IPS-15b (cell line): ENCODE measurements around the gene DNAJC7.
"Not testable (repeated sequence)": the region's sequence is repeated elsewhere in the genome, so short reads cannot be mapped to it uniquely, and the experiment has no call there.

ENCODE experiments used
- H3K27me3 ChIP-seq: one replicate; pipeline ENCODE4 v1.6.1; 2013; ENCODE audit warnings: low read length; ENCODE audit not compliant: control insufficient read depth, insufficient read depth
- H3K36me3 ChIP-seq: one replicate; pipeline ENCODE4 v1.6.1; 2013; ENCODE audit warnings: low read length; ENCODE audit not compliant: control insufficient read depth, insufficient read depth
- H3K4me1 ChIP-seq: one replicate; pipeline ENCODE4 v1.6.1; 2013; ENCODE audit warnings: mild to moderate bottlenecking, low read length; ENCODE audit not compliant: control insufficient read depth, insufficient read depth
- H3K4me3 ChIP-seq: one replicate; pipeline ENCODE4 v1.5.1; 2013; ENCODE audit warnings: low read depth, low read length
- H3K9ac ChIP-seq: one replicate; pipeline ENCODE4 v1.6.1; 2013; ENCODE audit warnings: low read depth, mild to moderate bottlenecking, low read length
- H3K9me3 ChIP-seq: one replicate; pipeline ENCODE4 v1.6.1; 2013; ENCODE audit warnings: mild to moderate bottlenecking, low read length; ENCODE audit not compliant: control insufficient read depth, insufficient read depth

The DNAJC7 gene

DNA sequence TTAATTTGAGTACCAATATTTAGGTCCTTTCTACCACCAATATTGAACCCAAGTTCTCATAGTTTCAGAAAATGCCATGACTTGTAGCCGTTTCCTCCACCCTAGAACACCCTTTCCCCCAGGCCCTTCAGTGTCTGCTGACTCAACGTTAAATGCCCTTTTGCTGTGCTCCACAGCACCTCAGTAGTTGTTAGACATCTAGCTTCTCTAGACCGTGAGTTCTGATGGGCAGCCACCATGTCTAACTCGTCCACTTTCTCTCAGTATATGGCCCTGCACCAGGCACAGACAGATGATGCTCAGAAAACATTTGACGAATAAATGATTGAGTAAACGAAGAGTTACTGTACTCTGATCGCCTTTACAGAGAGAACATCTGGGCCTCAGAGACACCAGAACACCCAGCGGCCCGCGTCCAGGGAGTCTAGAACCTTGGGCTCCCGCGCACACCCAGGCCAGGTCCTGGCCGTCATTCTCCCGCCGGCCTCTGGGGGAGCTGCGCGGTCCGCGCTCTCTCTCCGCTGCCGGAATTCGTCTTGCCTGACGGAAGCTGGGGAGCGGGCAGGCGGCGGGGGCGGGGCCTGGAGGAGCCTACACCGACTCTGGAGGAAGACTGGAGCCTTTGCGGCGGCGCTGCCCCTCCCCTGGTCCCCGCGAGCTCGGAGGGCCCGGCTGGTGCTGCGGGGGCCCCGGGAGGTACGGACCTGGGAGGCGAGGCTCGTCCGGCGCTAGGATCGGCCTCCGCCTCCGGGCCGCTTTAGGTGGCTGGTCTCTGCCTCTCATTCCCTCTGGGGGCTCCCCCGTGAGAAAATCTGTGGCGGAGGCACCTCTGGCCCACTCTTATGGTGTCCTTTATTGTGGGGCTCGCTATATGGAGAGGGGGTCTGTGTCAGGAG is 2.5 kb upstream of the DNAJC7 start, which contains the start of gene NKIRAS2:
Gene NKIRAS2, plus strand, starts transcription at position 582 of the 896 bp plus-strand sequence. CDS start 1,488 bp downstream, outside the sequence.
- peak within 1 kb of the TSS; percentile 87 for H3K9ac ChIP-seq
- H3K9me3 ChIP-seq, result no peaks in the 10 kb centered on the region
- peaks cover 22% of the 10 kb centered on the region for H3K36me3 ChIP-seq
- no peaks in the 10 kb centered on the region for H3K27me3 ChIP-seq
- H3K4me3 ChIP-seq, result peak within 1 kb of the TSS; percentile 90
- H3K4me1 ChIP-seq, result peaks cover 4% of the 10 kb centered on the region

DNA sequence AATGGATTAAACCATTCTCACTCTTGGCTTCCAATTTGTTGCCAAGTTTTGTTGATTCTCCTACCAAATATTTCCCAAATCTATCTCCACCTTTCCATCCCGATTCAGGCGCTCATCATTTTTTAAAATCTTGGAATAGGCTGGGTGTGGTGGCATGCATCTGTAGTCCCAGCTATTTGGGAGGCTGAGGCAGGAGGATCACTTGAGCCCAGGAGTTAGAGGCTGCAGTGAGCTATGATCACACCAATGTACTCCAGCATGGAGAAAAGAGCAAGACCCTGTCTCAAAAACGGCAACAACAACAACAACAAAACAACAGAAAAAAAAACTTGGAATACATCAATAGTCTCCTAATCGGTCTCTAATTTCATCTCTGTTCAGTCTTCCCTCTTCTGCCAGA is 1.7 kb upstream of the DNAJC7 start:
- Histone ChIP-seq H3K9ac (no peak overlapping the region), H3K4me3 (no peak overlapping the region), H3K4me1 (peaks cover 3% of the 10 kb centered on the region), H3K36me3 (peaks cover 17% of the 10 kb centered on the region), H3K9me3 (no peaks in the 10 kb centered on the region), H3K27me3 (no peaks in the 10 kb centered on the region)

DNA sequence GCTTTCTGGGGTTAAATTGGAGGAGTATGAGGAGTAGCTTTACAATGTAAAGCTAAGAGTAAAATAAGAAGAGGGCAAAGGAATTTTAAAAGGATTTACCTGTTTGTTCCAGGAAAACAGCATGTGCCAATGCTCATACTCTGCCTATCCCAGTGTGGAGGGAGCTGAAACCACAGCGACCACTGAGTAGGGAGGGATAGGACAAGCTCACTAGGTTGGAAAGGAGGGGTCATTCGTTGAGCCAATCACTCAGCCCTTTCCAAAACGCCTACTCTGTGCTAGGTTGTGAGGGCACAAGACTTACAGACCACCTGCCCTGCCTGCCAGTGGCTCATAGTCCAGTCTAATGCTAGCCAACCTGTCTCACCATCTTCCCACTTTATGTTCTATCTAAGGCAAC is 1.1 kb upstream of the DNAJC7 start:
- no peaks in the 10 kb centered on the region for H3K27me3 ChIP-seq
- no peaks in the 10 kb centered on the region for H3K9me3 ChIP-seq
- H3K4me1 ChIP-seq, result peaks cover 5% of the 10 kb centered on the region
- peak overlapping the region; percentile 98 for H3K9ac ChIP-seq
- peak overlapping the region; percentile 94 for H3K4me3 ChIP-seq
- peaks cover 11% of the 10 kb centered on the region for H3K36me3 ChIP-seq

DNA sequence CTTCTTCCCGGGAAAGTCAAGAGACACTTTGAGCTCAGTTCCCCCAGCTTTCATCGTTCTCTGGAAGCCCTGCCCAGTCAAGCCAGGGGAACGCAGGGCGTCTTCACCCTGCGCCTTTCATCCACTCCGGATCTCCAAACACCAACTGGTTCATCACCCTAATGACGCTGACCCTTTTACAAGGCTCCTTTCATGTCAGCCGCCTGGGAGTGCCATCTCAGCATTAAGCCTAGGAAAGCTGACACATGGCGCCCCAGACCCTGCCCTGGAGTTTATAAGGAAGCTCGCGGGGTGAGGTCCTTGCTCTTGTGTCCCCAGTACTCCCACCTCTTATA is 594 bp upstream of the DNAJC7 start:
- peak overlapping the region; percentile 94 for H3K4me3 ChIP-seq
- H3K27me3 ChIP-seq, result no peaks in the 10 kb centered on the region
- H3K36me3 ChIP-seq, result peaks cover 8% of the 10 kb centered on the region
- H3K4me1 ChIP-seq, result peaks cover 9% of the 10 kb centered on the region
- H3K9ac ChIP-seq, result peak overlapping the region; percentile 98
- no peaks in the 10 kb centered on the region for H3K9me3 ChIP-seq

DNA sequence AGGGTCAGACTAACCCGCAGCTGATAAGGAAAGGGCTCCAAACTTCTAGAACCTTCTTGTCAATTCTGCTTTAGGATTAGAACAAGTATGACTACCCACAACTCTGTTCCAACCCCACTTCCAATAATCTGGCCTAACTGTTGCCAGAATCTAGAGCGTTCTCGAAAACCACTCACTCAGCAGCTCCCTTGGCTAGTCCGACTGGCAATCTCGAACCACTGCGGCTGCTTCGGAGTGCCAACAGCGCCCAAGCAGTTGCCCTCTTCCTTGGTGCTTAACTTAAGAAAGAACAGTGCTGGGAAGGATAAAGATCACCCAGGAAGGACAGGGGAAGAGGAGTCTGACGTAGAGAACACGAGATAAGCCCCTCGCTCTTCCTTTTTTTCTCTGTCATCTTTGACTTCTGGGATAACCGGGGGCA is 818 bp downstream of the DNAJC7 start:
- Histone ChIP-seq H3K9ac (peak overlapping the region; percentile 98), H3K4me3 (peak overlapping the region; percentile 94), H3K36me3 (no peaks in the 10 kb centered on the region), H3K4me1 (peaks cover 20% of the 10 kb centered on the region), H3K27me3 (no peaks in the 10 kb centered on the region), H3K9me3 (no peaks in the 10 kb centered on the region)

DNA sequence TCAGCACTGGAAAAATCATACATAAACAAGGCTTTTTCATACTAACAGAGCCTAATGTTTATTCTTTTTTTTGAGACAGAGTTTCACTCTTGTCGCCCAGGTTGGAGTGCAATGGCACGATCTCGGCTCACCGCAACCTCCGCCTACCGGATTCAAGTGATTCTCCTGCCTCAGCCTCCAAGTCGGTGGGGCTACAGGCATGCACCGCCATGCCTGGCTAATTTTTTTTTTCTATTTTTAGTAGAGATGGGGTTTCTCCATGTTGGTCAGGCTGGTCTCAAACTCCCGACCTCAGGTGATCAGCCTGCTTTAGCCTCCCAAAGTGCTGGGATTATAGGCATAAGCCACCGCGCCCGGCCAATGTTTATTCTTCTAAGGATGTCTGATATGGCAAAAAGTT is 3.5 kb downstream of the DNAJC7 start:
- not testable (repeated sequence) for H3K9ac ChIP-seq, H3K36me3 ChIP-seq

DNA sequence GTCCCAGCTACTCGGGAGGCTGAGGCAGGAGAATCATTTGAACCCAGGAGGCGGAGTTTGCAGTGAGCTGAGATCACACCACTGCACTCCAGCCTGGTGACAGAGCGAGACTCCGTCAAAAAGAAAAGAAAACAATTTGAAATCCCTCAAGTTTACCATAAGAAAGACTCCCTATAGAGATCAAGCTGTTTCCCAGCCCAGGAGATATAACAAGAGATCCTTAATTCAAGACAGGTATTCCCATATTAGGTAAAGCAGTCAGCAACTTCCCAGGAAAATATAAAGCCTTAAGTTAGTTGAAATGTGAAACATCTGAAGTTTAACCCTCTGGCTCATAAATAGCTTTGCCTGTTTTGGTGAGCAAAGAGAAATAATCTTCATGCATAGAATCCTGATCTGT is 4.9 kb downstream of the DNAJC7 start:
- H3K9me3 ChIP-seq, H3K4me3 ChIP-seq, H3K27me3 ChIP-seq, H3K36me3 ChIP-seq: not testable (repeated sequence)
- Histone ChIP-seq H3K9ac (peak overlapping the region; percentile 27), H3K4me1 (peaks cover 30% of the 10 kb centered on the region)

More for the DNA sequence above, 3.5 kb downstream of the DNAJC7 start:
- H3K4me3 ChIP-seq, result peak overlapping the region; percentile 5
- H3K9me3 ChIP-seq, H3K27me3 ChIP-seq: not testable (repeated sequence)
- H3K4me1 ChIP-seq, result peaks cover 30% of the 10 kb centered on the region

DNA sequence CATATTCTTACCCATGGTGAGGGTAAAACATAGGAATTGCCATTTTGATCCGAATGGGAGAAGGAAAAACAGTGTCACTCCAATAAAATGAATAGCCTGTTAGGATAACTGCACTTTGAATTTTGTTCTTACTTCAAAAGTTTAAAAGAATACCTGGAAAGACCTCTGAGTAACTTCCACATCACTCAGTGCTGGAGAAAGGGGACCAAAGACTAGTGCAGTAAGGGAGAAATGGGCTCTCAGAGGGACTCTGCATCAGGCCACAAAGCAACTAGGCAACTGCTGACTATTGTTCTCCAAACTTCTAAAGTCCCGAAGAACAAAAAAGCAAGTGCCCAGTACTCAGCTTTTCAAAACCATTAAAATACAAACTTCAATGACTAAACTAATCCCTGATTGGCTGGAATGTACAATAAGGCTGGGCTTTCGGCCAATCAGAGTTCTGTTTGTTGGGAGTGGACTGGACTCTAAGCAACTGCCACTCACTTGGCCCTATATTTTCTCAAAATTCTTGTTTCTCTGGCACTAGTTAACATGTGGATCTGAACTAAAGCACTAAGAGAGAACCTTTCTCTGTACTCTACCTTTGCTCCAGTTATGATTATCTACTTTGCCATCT is 6.2 kb downstream of the DNAJC7 start:
- H3K4me1 ChIP-seq, result peaks cover 30% of the 10 kb centered on the region
- H3K9ac ChIP-seq, result no peak overlapping the region
- H3K36me3 ChIP-seq, result no peaks in the 10 kb centered on the region
- H3K4me3 ChIP-seq, result no peak overlapping the region
- no peaks in the 10 kb centered on the region for H3K9me3 ChIP-seq
- H3K27me3 ChIP-seq, result no peaks in the 10 kb centered on the region

DNA sequence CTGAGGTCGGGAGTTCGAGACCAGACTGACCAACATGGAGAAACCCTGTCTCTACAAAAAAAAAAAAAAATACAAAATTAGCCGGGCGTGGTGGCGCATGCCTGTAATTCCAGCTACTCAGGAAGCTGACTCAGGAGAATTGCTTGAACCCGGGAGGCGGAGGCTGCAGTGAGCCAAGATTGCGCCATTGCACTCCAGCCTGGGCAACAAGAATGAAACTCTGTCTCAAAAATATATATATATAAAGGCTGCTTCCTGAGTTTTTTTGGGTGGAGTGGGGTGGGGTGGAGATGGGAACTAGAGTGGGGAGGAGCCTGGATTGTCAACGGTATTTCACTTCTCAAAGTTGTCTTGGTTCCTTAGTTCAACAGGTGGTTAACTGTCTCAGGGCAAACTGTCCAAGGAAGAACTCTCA is 7.0 kb downstream of the DNAJC7 start:
- not testable (repeated sequence) for H3K9ac ChIP-seq, H3K4me3 ChIP-seq

DNA sequence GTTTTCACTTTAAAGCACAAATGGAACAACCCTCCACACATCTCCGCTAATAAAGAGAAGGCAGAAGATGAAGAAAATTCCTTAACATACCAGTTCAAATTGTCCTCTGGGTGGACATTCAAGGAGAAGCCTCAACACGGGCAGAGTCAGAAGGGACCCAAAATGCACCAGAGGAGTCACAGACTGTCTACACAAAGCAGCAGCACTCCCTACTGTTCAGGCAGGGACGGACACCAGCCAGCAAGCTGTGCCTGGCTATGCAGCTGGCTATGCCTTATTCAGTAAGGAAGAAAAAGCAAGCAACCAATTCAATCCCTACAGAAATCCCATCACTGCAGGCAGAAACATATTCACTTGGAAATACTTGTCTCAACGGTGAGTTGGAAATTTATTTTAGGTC is 8.1 kb downstream of the DNAJC7 start:
- H3K9ac ChIP-seq, result no peak overlapping the region
- H3K9me3 ChIP-seq, result no peaks in the 10 kb centered on the region
- no peaks in the 10 kb centered on the region for H3K36me3 ChIP-seq
- no peaks in the 10 kb centered on the region for H3K27me3 ChIP-seq
- no peak overlapping the region for H3K4me3 ChIP-seq
- H3K4me1 ChIP-seq, result peaks cover 27% of the 10 kb centered on the region

More for the DNA sequence above, 7.0 kb downstream of the DNAJC7 start:
- not testable (repeated sequence) for H3K9me3 ChIP-seq, H3K36me3 ChIP-seq, H3K27me3 ChIP-seq
- peaks cover 27% of the 10 kb centered on the region for H3K4me1 ChIP-seq

DNA sequence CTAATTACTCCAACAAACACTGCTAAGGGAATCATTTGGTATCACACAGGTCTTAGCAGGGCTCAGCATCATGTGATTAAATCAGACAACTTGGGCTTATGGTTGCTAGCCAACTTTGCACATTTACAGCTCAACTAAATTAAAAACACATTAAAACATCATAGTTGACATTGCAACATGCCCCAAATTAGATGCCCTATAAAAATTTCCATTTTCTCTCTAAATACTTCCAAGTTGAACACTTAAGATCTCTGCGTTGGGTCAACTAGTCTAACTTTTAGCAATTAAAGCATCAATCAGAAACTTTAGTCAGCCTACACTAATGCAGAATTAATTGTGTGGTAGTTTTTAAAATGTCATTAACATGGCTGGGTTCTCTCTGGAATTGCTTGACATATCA is 12.1 kb downstream of the DNAJC7 start:
- peaks cover 8% of the 10 kb centered on the region for H3K36me3 ChIP-seq
- H3K9me3 ChIP-seq, result no peaks in the 10 kb centered on the region
- H3K9ac ChIP-seq, result no peak overlapping the region
- no peaks in the 10 kb centered on the region for H3K27me3 ChIP-seq
- no peak overlapping the region for H3K4me3 ChIP-seq
- no peaks in the 10 kb centered on the region for H3K4me1 ChIP-seq

DNA sequence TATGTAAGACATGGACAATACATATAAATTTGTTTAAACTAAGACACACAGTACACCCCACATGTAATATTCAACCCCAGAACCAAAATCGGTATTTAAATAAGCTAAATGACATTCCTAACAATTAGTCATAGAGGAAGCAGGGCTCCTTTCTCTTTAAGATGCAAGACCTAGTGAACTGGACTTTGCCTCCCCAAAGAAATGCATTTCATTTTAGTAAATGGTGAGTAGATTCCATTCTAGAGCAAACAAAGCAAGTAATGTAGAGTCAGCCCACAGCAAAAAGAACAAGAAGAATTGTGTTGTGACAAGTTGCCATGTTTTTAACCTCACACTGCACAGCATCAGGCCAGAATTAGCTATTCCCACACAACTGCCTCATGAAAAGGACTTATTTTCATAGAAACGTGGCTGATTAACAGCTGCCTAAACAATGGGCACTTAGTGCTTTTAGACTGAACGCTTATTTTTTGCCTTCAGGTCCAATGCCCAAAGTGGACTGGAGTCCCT is 14.4 kb downstream of the DNAJC7 start:
- no peak overlapping the region for H3K4me3 ChIP-seq
- H3K4me1 ChIP-seq, result no peaks in the 10 kb centered on the region
- no peaks in the 10 kb centered on the region for H3K27me3 ChIP-seq
- H3K36me3 ChIP-seq, result peaks cover 18% of the 10 kb centered on the region
- H3K9me3 ChIP-seq, result no peaks in the 10 kb centered on the region
- no peak overlapping the region for H3K9ac ChIP-seq
